K562 treated with DMSO at 1 percent for 4 hours (cell line): ENCODE results near the gene TWNK. TPM values are rescaled to one million over a fixed set of nuclear protein-coding genes. Genes with fewer than 3 reads are reported as not detected.

Source experiments
- total RNA-seq: library from RNA; unstranded; fragments of 300-600 nt; gene quantifications from 2 replicates; pipeline ENCODE4 v1.2.3, GENCODE V29; 2022; ENCODE audit not compliant: insufficient read depth

Gene TWNK
- 4.1 and 6.2 TPM in 2 replicates for total RNA-seq

DNA sequence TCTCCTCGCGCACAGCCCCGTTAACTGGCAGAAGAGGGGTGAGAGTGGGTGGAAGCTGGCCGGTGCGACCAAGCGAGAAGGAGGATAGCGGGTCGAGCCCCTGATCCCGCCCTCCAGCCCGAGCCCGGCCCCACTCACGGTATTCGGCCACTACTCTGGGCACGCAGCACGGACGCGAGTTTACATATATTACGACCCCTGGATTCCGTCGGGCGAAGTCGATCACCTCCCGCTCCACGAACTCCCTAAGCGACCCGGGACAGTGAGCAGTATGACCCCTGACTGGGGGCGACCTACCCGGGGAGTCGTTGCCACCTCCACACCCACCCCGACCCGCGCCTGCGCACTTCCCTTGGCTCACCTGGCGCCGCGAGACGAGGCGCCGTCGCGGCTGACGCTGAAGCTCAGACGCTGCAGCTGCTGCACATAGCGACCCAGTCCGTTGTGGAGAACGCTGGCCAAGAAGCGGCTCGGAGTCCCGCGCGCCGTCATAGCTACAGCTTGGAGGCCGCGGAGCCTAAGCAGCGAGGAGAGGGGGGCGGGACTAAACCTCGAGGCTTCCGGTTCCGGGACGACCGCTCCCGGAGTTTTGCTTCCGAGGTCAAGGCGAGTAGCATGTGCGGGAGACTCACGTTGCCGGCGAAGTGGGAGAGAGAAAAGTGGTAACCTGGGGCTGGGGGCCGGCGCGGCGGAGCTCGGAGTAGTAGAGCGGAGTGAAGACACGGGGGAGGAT, at the start of gene TWNK, which contains the start of gene MRPL43:
TSS of gene TWNK (plus strand) at position 592 of the 733 bp plus-strand sequence. CDS start 668 bp downstream, outside the sequence.
TSS of gene MRPL43 (minus strand) at position 546 of the 733 bp plus-strand sequence. CDS start at position 492, 54 bp downstream.

DNA sequence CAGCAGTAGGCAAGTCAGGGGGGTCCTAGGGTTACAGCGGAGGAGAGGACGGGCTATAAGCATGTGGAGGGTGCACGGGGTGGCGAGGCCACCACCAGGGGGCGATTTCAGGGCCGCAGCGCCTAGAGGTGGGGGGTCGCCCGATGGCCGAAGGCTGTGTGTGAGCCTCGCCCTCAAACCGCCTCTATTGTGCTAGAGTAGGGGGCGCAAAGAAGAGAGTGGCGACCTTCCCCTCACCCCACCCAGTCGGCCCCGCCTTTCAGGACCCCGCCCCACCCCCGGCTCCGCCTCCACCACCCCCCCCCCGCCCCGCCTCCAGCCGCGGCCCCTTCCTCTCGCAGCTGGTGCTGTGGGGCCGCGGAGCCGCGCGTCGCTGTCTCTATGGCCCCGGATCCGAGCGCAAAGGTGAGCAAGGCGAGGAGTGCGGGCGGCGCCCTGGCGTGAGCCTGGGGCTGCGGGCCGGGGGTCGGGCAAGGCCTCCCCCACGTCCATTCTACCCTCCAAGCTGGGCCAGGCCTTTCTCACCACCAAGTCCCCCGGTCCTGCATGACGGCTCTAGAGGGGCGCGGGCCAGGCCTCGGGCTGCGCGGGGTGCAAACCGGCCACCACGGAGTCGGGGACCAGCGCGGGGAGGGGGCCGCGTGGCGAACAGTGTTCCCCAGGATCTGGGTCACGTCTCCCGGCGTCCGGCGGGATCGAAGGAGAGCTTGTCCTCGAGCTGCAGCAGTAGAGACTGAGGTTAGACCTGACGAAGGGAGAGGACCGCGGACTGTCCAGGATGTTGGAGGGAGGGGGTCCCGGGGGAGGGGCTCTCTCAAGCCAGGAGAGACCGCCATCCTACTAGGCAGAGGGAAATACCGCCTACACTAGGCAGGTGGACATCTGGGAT, 17.9 kb upstream of the TWNK start, which contains the start of gene SEMA4G:
TSS of gene SEMA4G (plus strand) at position 318 of the 889 bp plus-strand sequence. CDS start 3,409 bp downstream, outside the sequence.

DNA sequence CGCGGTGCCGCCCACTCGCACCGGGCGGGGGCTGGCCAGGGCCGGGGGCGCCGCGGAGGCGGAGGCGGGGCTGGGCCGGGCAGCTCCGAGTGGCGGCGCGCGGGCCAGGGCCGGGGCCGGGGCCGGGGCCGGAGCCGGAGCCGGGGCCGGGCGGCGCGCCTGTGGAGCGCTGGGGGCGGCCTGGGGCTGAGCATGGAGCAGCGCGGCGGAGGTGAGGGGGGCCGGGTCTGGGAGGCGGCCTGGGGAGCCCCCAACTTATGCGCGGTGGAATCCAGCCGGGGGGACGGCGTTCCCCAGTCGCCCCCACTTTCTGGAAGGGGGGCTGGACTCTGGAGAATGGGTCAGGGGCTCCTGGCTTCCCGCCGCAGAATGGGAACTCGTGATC, 12.4 kb downstream of the TWNK start, which contains the start of gene LZTS2:
TSS of gene LZTS2 (plus strand) at position 67 of the 385 bp plus-strand sequence. CDS start 2,731 bp downstream, outside the sequence.

DNA sequence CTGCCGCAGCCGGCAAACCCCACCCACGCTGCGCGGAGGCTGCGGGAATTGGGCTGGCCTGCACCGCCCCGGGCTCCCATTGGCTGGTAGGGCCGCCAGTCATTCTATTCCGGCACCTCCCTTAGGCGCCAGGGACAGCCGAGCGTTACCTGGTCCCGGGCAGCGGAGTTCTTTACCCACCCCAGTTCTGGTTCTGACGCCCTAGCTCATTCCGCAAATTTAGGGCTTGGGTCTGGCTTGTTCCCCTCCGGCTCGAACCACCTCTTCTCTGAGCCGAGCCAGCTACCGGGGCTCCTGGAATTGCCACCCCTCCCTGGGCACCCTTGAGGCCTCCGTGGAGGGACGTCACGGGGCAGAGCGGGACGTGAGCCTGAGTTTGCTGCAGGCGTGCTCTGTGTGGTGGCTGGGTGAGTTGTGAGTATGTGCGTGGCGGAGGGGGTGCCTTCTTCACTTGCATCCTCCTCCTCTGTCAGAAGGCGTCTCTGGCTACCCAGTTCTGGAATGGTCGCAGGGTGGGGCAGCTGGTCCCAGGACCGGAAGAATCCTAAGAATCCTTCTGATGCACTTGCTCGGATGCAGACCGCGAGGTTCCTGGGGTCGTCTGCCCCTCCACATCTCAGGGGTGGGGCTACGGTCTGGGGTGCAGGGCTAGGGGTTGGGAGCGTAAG, 43.9 kb downstream of the TWNK start, which contains the start of the genes PDZD7 and SFXN3:
TSS of gene PDZD7 (minus strand) at position 2 of the 668 bp plus-strand sequence. CDS start 910 bp downstream, outside the sequence.
TSS of gene SFXN3 (plus strand) at position 107 of the 668 bp plus-strand sequence. CDS start 3,461 bp downstream, outside the sequence.

Other genes starting within 250 kb of the TWNK start
- gene PAX2, start 242.0 kb upstream of the TWNK start, total RNA-seq: not detected in 2 replicates
- 7.7 and 13.0 TPM in 2 replicates for gene SLF2, start 74.6 kb upstream of the TWNK start, total RNA-seq
- gene SEMA4G, start 18.0 kb upstream of the TWNK start, total RNA-seq: 1.4 and 1.5 TPM in 2 replicates
- 39.6 and 47.3 TPM in 2 replicates for gene MRPL43, start within 50 bp of the TWNK start, total RNA-seq
- 34.8 and 40.0 TPM in 2 replicates for gene LZTS2, start 12.3 kb downstream of the TWNK start, total RNA-seq
- gene PDZD7, start 43.6 kb downstream of the TWNK start, total RNA-seq: 0.46 TPM in 1 of 2 replicates, not detected in the other
- 1.3 and 3.2 TPM in 2 replicates for gene SFXN3, start 43.7 kb downstream of the TWNK start, total RNA-seq
- gene KAZALD1, start 74.4 kb downstream of the TWNK start, total RNA-seq: 13.4 and 16.8 TPM in 2 replicates
- 0.24 and 0.56 TPM in 2 replicates for gene TLX1, start 143.8 kb downstream of the TWNK start, total RNA-seq
- not detected in 2 replicates for gene LBX1, start 241.9 kb downstream of the TWNK start, total RNA-seq